Sigmoid colon (tissue), 7 donors: ENCODE data around the gene UBTD1. TPM values are rescaled to one million over a fixed set of nuclear protein-coding genes. Genes with fewer than 3 reads are reported as not detected.

Experiments
- DNase-seq: peaks from one replicate; pipeline ENCODE4 v3.0.0-alpha.2; 2019
- H3K27ac ChIP-seq, 4 donors: fragments of 200-600 bp; sonication (generic); one replicate each; pipeline ENCODE4 v1.5.1; 2016 to 2019; ENCODE audit warnings: mild to moderate bottlenecking in 1 of 4
- H3K27me3 ChIP-seq, 3 donors: fragments of 200-600 bp; sonication (generic); one replicate each; pipeline ENCODE4 v1.5.1; 2019; ENCODE audit warnings: mild to moderate bottlenecking in 1 of 3
- H3K36me3 ChIP-seq, 4 donors: fragments of 200-600 bp; sonication (generic); one replicate each; pipeline ENCODE4 v1.5.1; 2016 to 2019
- H3K4me1 ChIP-seq, 4 donors: fragments of 200-600 bp; sonication (generic); one replicate each; pipeline ENCODE4 v1.5.1; 2017 to 2019
- H3K4me3 ChIP-seq, 4 donors: fragments of 200-600 bp; sonication (generic); one replicate each; pipeline ENCODE4 v1.5.1; 2017 to 2019; ENCODE audit warnings: mild to moderate bottlenecking in 2 of 4, moderate library complexity in 1 of 4
- H3K9me3 ChIP-seq, 4 donors: fragments of 200-600 bp in 3 of 4; sonication (generic) in 3 of 4; one replicate each; pipeline versions ENCODE4 v1.5.1 to v1.6.1; 2013 to 2019
- CTCF ChIP-seq, 4 experiments: fragments of 450-650 bp in 3 of 4; fragments of 200-600 bp in 1 of 4; IDR thresholded peaks; one replicate each; pipeline ENCODE4 v1.5.1; 2016 to 2019; ENCODE audit warnings: antibody characterized with exemption in 4 of 4, mild to moderate bottlenecking in 3 of 4, moderate library complexity in 2 of 4
- EP300 ChIP-seq, 4 donors: sonication (generic); formaldehyde crosslinking; IDR thresholded peaks; one replicate each; pipeline ENCODE4 v1.6.1; 2017; ENCODE audit warnings: antibody characterized with exemption in 4 of 4
- POLR2A ChIP-seq, 2 donors: fragments of 450-650 bp; IDR thresholded peaks; one replicate each; pipeline ENCODE4 v1.6.1; 2016; ENCODE audit warnings: antibody characterized with exemption in 2 of 2, mild to moderate bottlenecking in 2 of 2, moderate library complexity in 2 of 2
- POLR2AphosphoS5 ChIP-seq, 4 donors: sonication (generic); formaldehyde crosslinking; IDR thresholded peaks; one replicate each; pipeline ENCODE4 v1.6.1; 2017; ENCODE audit warnings: antibody characterized with exemption in 4 of 4
- WGBS, 2 donors: extraction: QIAGEN DNeasy Blood & Tissue Kit; methylation state at CpG; one replicate each; pipeline ENCODE4 v1.1.7; 2013; 5-methylcytosine and 5-hydroxymethylcytosine counted together
- intact Hi-C: fragments of 100-400 bp; cut with DNase I; formaldehyde crosslinking; loops from one replicate; pipeline ENCODE4 v1.15.1; 2023
- polyA plus RNA-seq, 3 donors: library from polyadenylated mRNA; stranded (reverse); fragments of 200-250 nt; gene quantifications; one replicate each; pipeline ENCODE4 v1.2.3, GENCODE V29; 2013
- total RNA-seq, 4 donors: library from RNA; depleted of rRNA; stranded (reverse); fragments of >200 nt; gene quantifications; one replicate each; pipeline ENCODE4 v1.1.0, GENCODE V29; 2016
- donor health status: healthy with polysubstance abuse.
- donor health status: Bipolar disorder and iron deficiency.
- donor health status: healthy.

UBTD1 gene
- total and polyA plus RNA-seq, 7 donors = 2.3 to 7.9 (median 5.9) TPM

- Histone ChIP-seq H3K4me1 (peaks cover 0 to 15% (median 12%) of the 10 kb centered on the region in 4 donors), H3K4me3 (no peak overlapping the region), H3K9me3 (no peaks in the 10 kb centered on the region), H3K27me3 (no peaks in the 10 kb centered on the region), H3K36me3 (no peaks in the 10 kb centered on the region), H3K27ac (no peak overlapping the region)
- 79 to 86% methylated on average over 11 of the region's 11 CpGs for WGBS, 2 donors
- no peak for TF ChIP-seq CTCF (IDR thresholded peaks at IDR 0.05)
- TF ChIP-seq EP300 (IDR thresholded peaks at IDR 0.05) = no peak
- TF ChIP-seq POLR2A (IDR thresholded peaks at IDR 0.05) = no peak
- no peak for TF ChIP-seq POLR2AphosphoS5 (IDR thresholded peaks at IDR 0.05)
- no peak for DNase-seq
- intact Hi-C loops = no loop called here
Observed at GRCh38 chr10:97520978-97521761, 22.4 kb downstream of the UBTD1 start.

- no peak for TF ChIP-seq POLR2A (IDR thresholded peaks at IDR 0.05)
- TF ChIP-seq EP300 (IDR thresholded peaks at IDR 0.05) = no peak
- no peak for TF ChIP-seq POLR2AphosphoS5 (IDR thresholded peaks at IDR 0.05)
- TF ChIP-seq CTCF (IDR thresholded peaks at IDR 0.05) = no peak
- Histone ChIP-seq H3K4me1 (peaks cover 0 to 14% (median 12%) of the 10 kb centered on the region in 4 donors), H3K4me3 (no peak overlapping the region), H3K27ac (no peak overlapping the region), H3K36me3 (no peaks in the 10 kb centered on the region), H3K9me3 (no peaks in the 10 kb centered on the region), H3K27me3 (no peaks in the 10 kb centered on the region)
- WGBS, 2 donors = 54 to 75% methylated on average over 6 of the region's 6 CpGs
- DNase-seq = no peak
- intact Hi-C loops = no loop called here
Observed at GRCh38 chr10:97522071-97522470, 23.3 kb downstream of the UBTD1 start.

GRCh38 chr10:97522937-97523336 is 24.2 kb downstream of the UBTD1 start:
- intact Hi-C loops = no loop called here
- WGBS, 2 donors = 90 to 91% methylated on average over 8 of the region's 8 CpGs
- Histone ChIP-seq H3K27me3 (no peaks in the 10 kb centered on the region), H3K27ac (no peak overlapping the region), H3K36me3 (no peaks in the 10 kb centered on the region), H3K9me3 (no peaks in the 10 kb centered on the region), H3K4me1 (peaks cover 0 to 12% (median 7%) of the 10 kb centered on the region in 4 donors), H3K4me3 (no peak overlapping the region)
- DNase-seq = no peak
- TF ChIP-seq CTCF (IDR thresholded peaks at IDR 0.05) (no peak), EP300 (IDR thresholded peaks at IDR 0.05) (no peak), POLR2A (IDR thresholded peaks at IDR 0.05) (no peak), POLR2AphosphoS5 (IDR thresholded peaks at IDR 0.05) (no peak)

GRCh38 chr10:97525086-97525485 is 26.4 kb downstream of the UBTD1 start:
- 92 to 94% methylated on average over 5 of the region's 5 CpGs for WGBS, 2 donors
- H3K27ac ChIP-seq = no peak overlapping the region
- H3K4me1 ChIP-seq = peaks cover 0 to 6% (median 0%) of the 10 kb centered on the region in 4 donors
- H3K4me3 ChIP-seq = no peak overlapping the region
- H3K27me3 ChIP-seq = no peaks in the 10 kb centered on the region
- H3K36me3 ChIP-seq = no peaks in the 10 kb centered on the region
- intact Hi-C loops = no loop called here
- no peaks in the 10 kb centered on the region for H3K9me3 ChIP-seq
- TF ChIP-seq EP300 (IDR thresholded peaks at IDR 0.05) (no peak), POLR2A (IDR thresholded peaks at IDR 0.05) (no peak), POLR2AphosphoS5 (IDR thresholded peaks at IDR 0.05) (no peak), CTCF (IDR thresholded peaks at IDR 0.05) (no peak)
- DNase-seq = no peak
